HepG2 (cell line): Measurements from ENCODE around the gene SFI1. TPM values are rescaled to one million over a fixed set of nuclear protein-coding genes. Genes with fewer than 3 reads are reported as not detected.

ENCODE experiments used
- ELF3 ChIP-seq: IDR thresholded peaks from 2 replicates; pipeline ENCODE4 v1.6.1; 2016; ENCODE audit warnings: missing genetic modification reagents, missing compliant biosample characterization
- GABPB1 ChIP-seq: IDR thresholded peaks from 2 replicates; pipeline ENCODE4 v1.6.1; 2016; ENCODE audit warnings: mild to moderate bottlenecking, missing genetic modification reagents, moderate library complexity, missing compliant biosample characterization
- SNAPC2 ChIP-seq: sonication (generic); formaldehyde crosslinking; IDR thresholded peaks from 2 replicates; pipeline ENCODE4 v1.8.1; 2022; ENCODE audit warnings: mild to moderate bottlenecking, missing genetic modification reagents
- TFDP1 ChIP-seq: IDR thresholded peaks from 2 replicates; pipeline ENCODE4 v1.6.1; 2016; ENCODE audit warnings: missing compliant biosample characterization, missing genetic modification reagents, borderline replicate concordance
- ZBTB26 ChIP-seq: IDR thresholded peaks from 2 replicates; pipeline ENCODE4 v1.6.1; 2016; ENCODE audit warnings: missing compliant biosample characterization, missing genetic modification reagents, borderline replicate concordance
- ZMAT3 ChIP-seq: sonication (generic); formaldehyde crosslinking; conservative IDR thresholded peaks from 2 replicates; pipeline ENCODE4 v1.7.0; 2021; ENCODE audit warnings: missing genetic modification reagents
- ZNF430 ChIP-seq: sonication (generic); formaldehyde crosslinking; IDR thresholded peaks from 2 replicates; pipeline ENCODE4 v1.9.0; 2021; ENCODE audit warnings: mild to moderate bottlenecking, missing genetic modification reagents
- ZNF501 ChIP-seq: sonication (generic); formaldehyde crosslinking; IDR thresholded peaks from 2 replicates; pipeline ENCODE4 v1.5.1; 2020; ENCODE audit warnings: mild to moderate bottlenecking, moderate library complexity, missing genetic modification reagents
- ZNF749 ChIP-seq: sonication (generic); formaldehyde crosslinking; IDR thresholded peaks from 2 replicates; pipeline ENCODE4 v1.8.0; 2022; ENCODE audit warnings: mild to moderate bottlenecking, missing genetic modification reagents, moderate library complexity, borderline replicate concordance
- polyA plus RNA-seq, 8 experiments: library from polyadenylated mRNA; depleted of rRNA in 3 of 8; stranded (reverse) in 7 of 8; unstranded in 1 of 8; fragments of >200 nt; fragmentation: Illumina TruSeq in 4 of 8; extraction: Trizol in 4 of 8; gene quantifications; 2 replicates each; pipeline versions ENCODE4 v1.2.1 to v1.2.3, GENCODE V29; 2011 to 2016; ENCODE audit warnings: low read depth in 4 of 8, missing spikeins in 1 of 8, mixed read lengths in 1 of 8; ENCODE audit not compliant: insufficient read depth in 1 of 8
- total RNA-seq, 5 experiments: library from RNA; depleted of rRNA; stranded (reverse); fragments of >200 nt; fragmentation: Illumina TruSeq; extraction: Trizol; gene quantifications; 2 replicates each; pipeline ENCODE4 v1.2.3, GENCODE V29; 2016; ENCODE audit warnings: low read depth in 1 of 5
- TF ChIP-seq, protein P1 (sequence below): sonication (generic); formaldehyde crosslinking; IDR thresholded peaks from 2 replicates; pipeline ENCODE4 v1.4.0; 2020; ENCODE audit warnings: missing genetic modification reagents
- TF ChIP-seq, protein P2 (sequence below): sonication (generic); formaldehyde crosslinking; IDR thresholded peaks from 2 replicates; pipeline ENCODE4 v1.9.0; 2021; ENCODE audit warnings: missing genetic modification reagents, borderline replicate concordance
- TF ChIP-seq, protein P3 (sequence below), 2 experiments: sonication (generic) in 1 of 2; formaldehyde crosslinking in 1 of 2; IDR thresholded peaks; 2 replicates each; pipeline versions ENCODE4 v1.4.0 to v1.6.1; 2018 to 2020; ENCODE audit warnings: missing genetic modification reagents in 2 of 2, borderline replicate concordance in 1 of 2, low read depth in 1 of 2, mild to moderate bottlenecking in 1 of 2, missing biosample characterization in 1 of 2

Gene SFI1
- total and polyA plus RNA-seq, 2 of the 13 experiments (the other 11 are each of a cell fraction or from before 2014, with no cell fraction given): 20.5 to 40.1 TPM

GRCh38 chr22:31496007-31496734 is at the start of gene SFI1 (continued):
- TF ChIP-seq, protein P1, sequence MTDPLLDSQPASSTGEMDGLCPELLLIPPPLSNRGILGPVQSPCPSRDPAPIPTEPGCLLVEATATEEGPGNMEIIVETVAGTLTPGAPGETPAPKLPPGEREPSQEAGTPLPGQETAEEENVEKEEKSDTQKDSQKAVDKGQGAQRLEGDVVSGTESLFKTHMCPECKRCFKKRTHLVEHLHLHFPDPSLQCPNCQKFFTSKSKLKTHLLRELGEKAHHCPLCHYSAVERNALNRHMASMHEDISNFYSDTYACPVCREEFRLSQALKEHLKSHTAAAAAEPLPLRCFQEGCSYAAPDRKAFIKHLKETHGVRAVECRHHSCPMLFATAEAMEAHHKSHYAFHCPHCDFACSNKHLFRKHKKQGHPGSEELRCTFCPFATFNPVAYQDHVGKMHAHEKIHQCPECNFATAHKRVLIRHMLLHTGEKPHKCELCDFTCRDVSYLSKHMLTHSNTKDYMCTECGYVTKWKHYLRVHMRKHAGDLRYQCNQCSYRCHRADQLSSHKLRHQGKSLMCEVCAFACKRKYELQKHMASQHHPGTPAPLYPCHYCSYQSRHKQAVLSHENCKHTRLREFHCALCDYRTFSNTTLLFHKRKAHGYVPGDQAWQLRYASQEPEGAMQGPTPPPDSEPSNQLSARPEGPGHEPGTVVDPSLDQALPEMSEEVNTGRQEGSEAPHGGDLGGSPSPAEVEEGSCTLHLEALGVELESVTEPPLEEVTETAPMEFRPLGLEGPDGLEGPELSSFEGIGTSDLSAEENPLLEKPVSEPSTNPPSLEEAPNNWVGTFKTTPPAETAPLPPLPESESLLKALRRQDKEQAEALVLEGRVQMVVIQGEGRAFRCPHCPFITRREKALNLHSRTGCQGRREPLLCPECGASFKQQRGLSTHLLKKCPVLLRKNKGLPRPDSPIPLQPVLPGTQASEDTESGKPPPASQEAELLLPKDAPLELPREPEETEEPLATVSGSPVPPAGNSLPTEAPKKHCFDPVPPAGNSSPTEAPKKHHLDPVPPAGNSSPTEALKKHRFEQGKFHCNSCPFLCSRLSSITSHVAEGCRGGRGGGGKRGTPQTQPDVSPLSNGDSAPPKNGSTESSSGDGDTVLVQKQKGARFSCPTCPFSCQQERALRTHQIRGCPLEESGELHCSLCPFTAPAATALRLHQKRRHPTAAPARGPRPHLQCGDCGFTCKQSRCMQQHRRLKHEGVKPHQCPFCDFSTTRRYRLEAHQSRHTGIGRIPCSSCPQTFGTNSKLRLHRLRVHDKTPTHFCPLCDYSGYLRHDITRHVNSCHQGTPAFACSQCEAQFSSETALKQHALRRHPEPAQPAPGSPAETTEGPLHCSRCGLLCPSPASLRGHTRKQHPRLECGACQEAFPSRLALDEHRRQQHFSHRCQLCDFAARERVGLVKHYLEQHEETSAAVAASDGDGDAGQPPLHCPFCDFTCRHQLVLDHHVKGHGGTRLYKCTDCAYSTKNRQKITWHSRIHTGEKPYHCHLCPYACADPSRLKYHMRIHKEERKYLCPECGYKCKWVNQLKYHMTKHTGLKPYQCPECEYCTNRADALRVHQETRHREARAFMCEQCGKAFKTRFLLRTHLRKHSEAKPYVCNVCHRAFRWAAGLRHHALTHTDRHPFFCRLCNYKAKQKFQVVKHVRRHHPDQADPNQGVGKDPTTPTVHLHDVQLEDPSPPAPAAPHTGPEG: peak; percentile 83; the same call in 1 of the 2 replicates
- peak; percentile 85 for TF ChIP-seq ZNF501 (CRISPR knock-in tag)
- TF ChIP-seq GABPB1 (CRISPR knock-in tag): peak; percentile 78
- peak; percentile 6; the same call in 1 of the 2 replicates for TF ChIP-seq ELF3 (CRISPR knock-in tag)
- peak; percentile 75 for TF ChIP-seq TFDP1 (CRISPR knock-in tag)
- peak; percentile 54; the same call in 1 of the 2 replicates for TF ChIP-seq ZNF749
- TF ChIP-seq, protein P2, sequence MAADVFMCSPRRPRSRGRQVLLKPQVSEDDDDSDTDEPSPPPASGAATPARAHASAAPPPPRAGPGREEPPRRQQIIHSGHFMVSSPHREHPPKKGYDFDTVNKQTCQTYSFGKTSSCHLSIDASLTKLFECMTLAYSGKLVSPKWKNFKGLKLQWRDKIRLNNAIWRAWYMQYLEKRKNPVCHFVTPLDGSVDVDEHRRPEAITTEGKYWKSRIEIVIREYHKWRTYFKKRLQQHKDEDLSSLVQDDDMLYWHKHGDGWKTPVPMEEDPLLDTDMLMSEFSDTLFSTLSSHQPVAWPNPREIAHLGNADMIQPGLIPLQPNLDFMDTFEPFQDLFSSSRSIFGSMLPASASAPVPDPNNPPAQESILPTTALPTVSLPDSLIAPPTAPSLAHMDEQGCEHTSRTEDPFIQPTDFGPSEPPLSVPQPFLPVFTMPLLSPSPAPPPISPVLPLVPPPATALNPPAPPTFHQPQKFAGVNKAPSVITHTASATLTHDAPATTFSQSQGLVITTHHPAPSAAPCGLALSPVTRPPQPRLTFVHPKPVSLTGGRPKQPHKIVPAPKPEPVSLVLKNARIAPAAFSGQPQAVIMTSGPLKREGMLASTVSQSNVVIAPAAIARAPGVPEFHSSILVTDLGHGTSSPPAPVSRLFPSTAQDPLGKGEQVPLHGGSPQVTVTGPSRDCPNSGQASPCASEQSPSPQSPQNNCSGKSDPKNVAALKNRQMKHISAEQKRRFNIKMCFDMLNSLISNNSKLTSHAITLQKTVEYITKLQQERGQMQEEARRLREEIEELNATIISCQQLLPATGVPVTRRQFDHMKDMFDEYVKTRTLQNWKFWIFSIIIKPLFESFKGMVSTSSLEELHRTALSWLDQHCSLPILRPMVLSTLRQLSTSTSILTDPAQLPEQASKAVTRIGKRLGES (CRISPR knock-in tag): 0 out of 2 replicates have a peak, but pooled peaks have one; percentile 22
- TF ChIP-seq, protein P3, sequence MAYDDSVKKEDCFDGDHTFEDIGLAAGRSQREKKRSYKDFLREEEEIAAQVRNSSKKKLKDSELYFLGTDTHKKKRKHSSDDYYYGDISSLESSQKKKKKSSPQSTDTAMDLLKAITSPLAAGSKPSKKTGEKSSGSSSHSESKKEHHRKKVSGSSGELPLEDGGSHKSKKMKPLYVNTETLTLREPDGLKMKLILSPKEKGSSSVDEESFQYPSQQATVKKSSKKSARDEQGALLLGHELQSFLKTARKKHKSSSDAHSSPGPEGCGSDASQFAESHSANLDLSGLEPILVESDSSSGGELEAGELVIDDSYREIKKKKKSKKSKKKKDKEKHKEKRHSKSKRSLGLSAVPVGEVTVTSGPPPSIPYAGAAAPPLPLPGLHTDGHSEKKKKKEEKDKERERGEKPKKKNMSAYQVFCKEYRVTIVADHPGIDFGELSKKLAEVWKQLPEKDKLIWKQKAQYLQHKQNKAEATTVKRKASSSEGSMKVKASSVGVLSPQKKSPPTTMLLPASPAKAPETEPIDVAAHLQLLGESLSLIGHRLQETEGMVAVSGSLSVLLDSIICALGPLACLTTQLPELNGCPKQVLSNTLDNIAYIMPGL (CRISPR knock-in tag; IDR thresholded peaks at IDR 0.05; ENCODE audit: borderline replicate concordance in 1 of 2, low read depth in 1 of 2): peak; percentile 37 to 79; a peak in 2 of 4 replicates
- TF ChIP-seq ZNF430 (CRISPR knock-in tag): peak; percentile 39; the same call in 1 of the 2 replicates
- TF ChIP-seq SNAPC2 (CRISPR knock-in tag): peak; percentile 85; the same call in 1 of the 2 replicates
- no peak for TF ChIP-seq ZBTB26
- 0 out of 2 replicates have a peak, but pooled peaks have one; percentile 65 for TF ChIP-seq ZMAT3 (CRISPR knock-in tag)
